ENCODE results near the gene SORCS1.

- TF ChIP-seq POLR2AphosphoS5 (IDR thresholded peaks at IDR 0.05; ENCODE audit: low read depth, low read length) (no peak), CTCF (IDR thresholded peaks at IDR 0.05 in 2 of 3, conservative IDR thresholded peaks at IDR 0.05 in 1 of 3; ENCODE audit: borderline replicate concordance in 1 of 3, insufficient read depth in 1 of 3, low read depth in 2 of 3, low read length in 2 of 3) (no peak), POLR2A (IDR thresholded peaks at IDR 0.05; ENCODE audit: borderline replicate concordance, extremely low read depth, insufficient read depth, insufficient read length) (no peak), CEBPB (IDR thresholded peaks at IDR 0.05; ENCODE audit: low read depth) (no peak), TCF7L2 (IDR thresholded peaks at IDR 0.05; ENCODE audit: borderline replicate concordance, extremely low read depth, insufficient read depth, insufficient read length) (no peak), SP1 (IDR thresholded peaks at IDR 0.05; ENCODE audit: low read depth) (no peak), ZNF274 (IDR thresholded peaks at IDR 0.05; ENCODE audit: low read depth, low read length) (no peak), ZFX (IDR thresholded peaks at IDR 0.05) (no peak)
Observed at GRCh38 chr10:106931159-106931852, 233.2 kb downstream of the SORCS1 start.

All from HCT116 (cell line).